Pancreas (tissue), 10 donors: ENCODE data around the gene SLC38A1. TPM values are rescaled to one million over a fixed set of nuclear protein-coding genes. Genes with fewer than 3 reads are reported as not detected.

Experiments
- ATAC-seq, 4 donors: fragments of 200-7000 bp; cut with Tn5 transposase; one replicate each; pipeline versions ENCODE4 v1.8.0 to v1.9.1; 2020; ENCODE audit warnings: mild to moderate bottlenecking in 4 of 4, moderate library complexity in 4 of 4
- DNase-seq, 6 donors: peaks; one replicate each; pipeline ENCODE4 v3.0.0-alpha.2; 2020
- FAIRE-seq: peaks from 2 replicates; lab custom pipeline; 2012; peaks lifted over from hg19 to GRCh38; lab: Jason Lieb, UNC
- H3K27ac ChIP-seq, 4 donors: fragments of 200-600 bp; sonication (generic); 1 replicate in 3 of 4; 2 replicates in 1 of 4; pipeline versions ENCODE4 v1.5.0 to v1.8.0; 2020
- H3K27me3 ChIP-seq, 4 donors: fragments of 200-600 bp; one replicate each; pipeline ENCODE4 v1.8.0; 2021
- H3K36me3 ChIP-seq, 3 donors: fragments of 200-600 bp; sonication (generic) in 1 of 3; one replicate each; pipeline versions ENCODE4 v1.5.0 to v1.8.0; 2020 to 2021
- H3K4me1 ChIP-seq, 3 donors: fragments of 200-600 bp; one replicate each; pipeline ENCODE4 v1.8.0; 2021
- H3K4me3 ChIP-seq, 4 donors: fragments of 200-600 bp; sonication (generic) in 2 of 4; one replicate each; pipeline versions ENCODE4 v1.5.0 to v1.8.0; 2020 to 2021
- H3K9me3 ChIP-seq, 4 donors: fragments of 200-600 bp; one replicate each; pipeline ENCODE4 v1.8.0; 2021
- CTCF ChIP-seq, 4 donors: fragments of 200-600 bp; sonication (generic) in 3 of 4; IDR thresholded peaks; one replicate each; pipeline versions ENCODE4 v1.5.0 to v1.8.0; 2021; ENCODE audit warnings: antibody characterized with exemption in 4 of 4
- WGBS, 2 donors: extraction: QIAGEN DNeasy Blood & Tissue Kit; methylation state at CpG; one replicate each; pipeline ENCODE4 v1.1.7; 2013; 5-methylcytosine and 5-hydroxymethylcytosine counted together
- intact Hi-C, 3 donors: fragments of 100-400 bp; cut with DNase I; formaldehyde crosslinking; loops; one replicate each; pipeline versions ENCODE4 v1.11.1 to v1.14.2; 2022
- polyA plus RNA-seq, 2 donors: library from polyadenylated mRNA; stranded (reverse); fragments of 200-250 nt; gene quantifications; one replicate each; pipeline ENCODE4 v1.2.3, GENCODE V29; 2013
- total RNA-seq, 6 donors: library from RNA; stranded (reverse); fragmentation: NEBNext Ultra II Directional in 4 of 6; extraction: Animal tissue kit (Norgen Biotek cat#: 25700) in 4 of 6; gene quantifications; one replicate each; pipeline versions ENCODE4 v1.2.1 to v1.2.4, GENCODE V29; 2021 to 2023
- donor health status: healthy with polysubstance abuse.
- donor health status: DM: no; HTN: no; CAD: no; lungs with moderate emphysema.
- donor health status: DM: no; HTN: no; CAD: no.
- donor health status: control.
- donor health status: control.
- donor health status: Bipolar disorder and iron deficiency.
- donor health status: DM: yes; HTN: yes; CAD: no.
- donor health status: DM: no; HTN: no; CAD: no.
- donor health status: DM: no; HTN: no; CAD: no.
- donor health status: DM: yes; HTN: yes; CAD: no.

The SLC38A1 gene
- total and polyA plus RNA-seq, 8 donors = 5.7 to 78.8 (median 24.3) TPM

DNA sequence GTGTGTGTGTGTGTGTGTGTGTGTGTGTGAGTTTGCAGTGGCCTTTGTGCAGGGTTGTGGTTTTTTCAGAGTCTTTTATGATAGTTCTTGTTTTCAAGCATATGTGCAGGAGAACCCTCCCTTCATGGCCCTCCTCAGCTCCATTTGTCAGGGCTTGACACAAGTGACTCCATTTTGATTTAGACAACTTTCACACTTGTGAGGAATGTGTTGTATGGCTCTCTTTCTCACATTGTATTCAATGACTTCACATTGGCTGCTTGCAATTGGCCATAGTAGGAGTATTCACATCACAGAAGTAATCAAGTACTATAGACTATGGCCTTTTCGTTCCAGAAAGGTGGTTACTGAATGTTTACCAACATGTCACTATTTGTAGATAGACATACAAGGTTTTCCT is 133.1 kb downstream of the SLC38A1 start:
- Histone ChIP-seq H3K4me3 (no peak overlapping the region), H3K27ac (no peak overlapping the region), H3K27me3 (no peaks in the 10 kb centered on the region), H3K4me1 (no peaks in the 10 kb centered on the region), H3K9me3 (no peaks in the 10 kb centered on the region), H3K36me3 (no peaks in the 10 kb centered on the region)
- TF ChIP-seq CTCF (IDR thresholded peaks at IDR 0.05) = no peak
- DNase-seq (no peak), FAIRE-seq (no peak), ATAC-seq (no peak)
- WGBS, 2 donors = 33 to 43% methylated on average over 1 of the region's 1 CpG
- intact Hi-C loops = no loop called here

DNA sequence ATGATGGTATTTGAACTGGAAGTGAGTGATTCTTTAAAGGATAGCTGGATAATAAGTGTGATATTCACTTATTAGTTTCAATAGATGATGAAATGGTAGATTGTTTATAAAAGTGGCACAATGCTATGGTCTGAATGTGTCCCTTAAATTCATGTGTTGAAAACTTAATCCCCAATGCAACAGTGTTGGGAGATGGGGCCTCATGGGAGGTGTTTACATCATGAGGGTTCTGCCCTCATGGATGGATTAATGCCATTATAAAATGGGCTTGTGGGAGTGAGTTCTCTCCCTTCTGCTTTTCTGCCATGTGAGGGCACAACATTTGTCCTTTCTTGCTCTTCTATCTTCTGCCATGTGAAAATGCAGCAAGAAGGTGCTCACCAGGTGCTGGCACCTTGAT is 134.0 kb downstream of the SLC38A1 start:
- intact Hi-C loops = no loop called here
- FAIRE-seq = no peak
- TF ChIP-seq CTCF (IDR thresholded peaks at IDR 0.05) = no peak
- Histone ChIP-seq H3K36me3 (no peaks in the 10 kb centered on the region), H3K27me3 (no peaks in the 10 kb centered on the region), H3K9me3 (no peaks in the 10 kb centered on the region), H3K4me3 (no peak overlapping the region), H3K27ac (no peak overlapping the region), H3K4me1 (no peaks in the 10 kb centered on the region)
- ATAC-seq = no peak
- no peak for DNase-seq

GRCh38 chr12:46134205-46134811 is 134.5 kb downstream of the SLC38A1 start:
- no peak overlapping the region for H3K27ac ChIP-seq
- intact Hi-C loops = no loop called here
- no peaks in the 10 kb centered on the region for H3K4me1 ChIP-seq
- no peaks in the 10 kb centered on the region for H3K9me3 ChIP-seq
- ATAC-seq = peak in 1 of 4 donors; percentile 50
- 52 to 55% methylated on average over 2 of the region's 2 CpGs for WGBS, 2 donors
- DNase-seq = no peak
- no peak for TF ChIP-seq CTCF (IDR thresholded peaks at IDR 0.05)
- H3K27me3 ChIP-seq = no peaks in the 10 kb centered on the region
- H3K36me3 ChIP-seq = no peaks in the 10 kb centered on the region
- no peak overlapping the region for H3K4me3 ChIP-seq
- no peak for FAIRE-seq

GRCh38 chr12:46133751-46134150 is 135.1 kb downstream of the SLC38A1 start:
- no peak overlapping the region for H3K4me3 ChIP-seq
- WGBS, 2 donors = 36 to 39% methylated on average over 2 of the region's 2 CpGs
- H3K9me3 ChIP-seq = no peaks in the 10 kb centered on the region
- intact Hi-C loops = no loop called here
- no peak for FAIRE-seq
- peak in 1 of 4 donors; percentile 22 for ATAC-seq
- no peak for DNase-seq
- no peaks in the 10 kb centered on the region for H3K4me1 ChIP-seq
- H3K27me3 ChIP-seq = no peaks in the 10 kb centered on the region
- no peak overlapping the region for H3K27ac ChIP-seq
- H3K36me3 ChIP-seq = no peaks in the 10 kb centered on the region
- TF ChIP-seq CTCF (IDR thresholded peaks at IDR 0.05) = no peak

Other genes with a start within 250 kb of the SLC38A1 start
- 100 to 1,000 TPM in 1 of 6 donors, 10 to 100 TPM in 5; 32.4 to 155 (median 81.5) TPM for gene SLC38A2, start 103.7 kb upstream of the SLC38A1 start, total RNA-seq
- 10 to 100 TPM; 24.2 to 49.3 TPM for gene SLC38A2, start 103.7 kb upstream of the SLC38A1 start, polyA plus RNA-seq